ENCODE results near the gene VEGFB.
A peak's percentile ranks its signal among the peaks of the same experiment; 100 is the strongest.

Gene VEGFB

GRCh38 chr11:64240435-64241240 is 6.3 kb downstream of the VEGFB start, which contains the start of gene FKBP2:
Gene FKBP2, plus strand, starts transcription at chr11:64241095. Its CDS starts 1,293 bp downstream, at chr11:64242388.
- TF ChIP-seq FOXK2 (IDR thresholded peaks at IDR 0.05) (no peak), SP1 (IDR thresholded peaks at IDR 0.05) (no peak), L3MBTL2 (conservative IDR thresholded peaks at IDR 0.05) (peak; percentile 33; the same call in 1 of the 2 replicates), SUZ12 (IDR thresholded peaks at IDR 0.05) (no peak), BHLHE40 (IDR thresholded peaks at IDR 0.05; ENCODE audit: borderline replicate concordance) (no peak), HDGF (IDR thresholded peaks at IDR 0.05; ENCODE audit: borderline replicate concordance) (0 out of 2 replicates have a peak, but pooled peaks have one; percentile 14), FOXM1 (IDR thresholded peaks at IDR 0.05; ENCODE audit: borderline replicate concordance) (peak; percentile 61)
- CTCF ChIA-PET: interaction anchor here (1.0 to 1.6 kb wide), 2 partner anchors 36 to 64 kb away, joined by 3 to 6 read pairs; no protein-coding TSS in a partner anchor
- POLR2A ChIA-PET: interaction anchor here (0.7 to 8.3 kb wide), 10 partner anchors 9 to 77 kb away, joined by 3 to 59 read pairs (median 5); partner anchors contain the start of genes DNAJC4, NUDT22, PRDX5 and STIP1
- peak; percentile 96 for DNase-seq (ENCODE audit: extremely low spot score)

DNA sequence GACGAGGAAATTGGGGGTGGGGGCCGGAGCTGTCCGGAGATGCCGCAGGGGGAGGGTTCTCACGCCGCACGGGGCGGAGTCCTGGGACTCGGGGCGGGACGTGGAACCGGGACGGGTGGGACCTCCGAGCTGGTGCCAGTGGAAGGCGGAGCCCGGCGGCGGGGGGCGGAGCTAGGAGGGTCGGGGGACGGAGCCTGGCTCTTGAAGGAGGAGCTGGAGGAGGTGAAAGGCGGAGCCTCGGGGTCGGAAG is 6.8 kb downstream of the VEGFB start:
- POLR2A ChIA-PET: interaction anchor here (0.7 to 8.3 kb wide), 10 partner anchors 9 to 439 kb away, joined by 3 to 59 read pairs (median 4); partner anchors contain the start of genes DNAJC4, NUDT22, PRDX5 and STIP1
- CTCF ChIA-PET: interaction anchor here (1.0 to 1.6 kb wide), 2 partner anchors 37 to 63 kb away, joined by 3 to 6 read pairs; no protein-coding TSS in a partner anchor
- TF ChIP-seq FOXA1 (IDR thresholded peaks at IDR 0.05): no peak
- no peak for TF ChIP-seq SP1 (IDR thresholded peaks at IDR 0.05)
- no peak for TF ChIP-seq SUZ12 (IDR thresholded peaks at IDR 0.05)
- no peak for TF ChIP-seq BHLHE40 (IDR thresholded peaks at IDR 0.05; ENCODE audit: borderline replicate concordance)
- no peak for TF ChIP-seq CTBP1 (IDR thresholded peaks at IDR 0.05; ENCODE audit: borderline replicate concordance)
- TF ChIP-seq FOXM1 (IDR thresholded peaks at IDR 0.05; ENCODE audit: borderline replicate concordance): no peak
- no peak for TF ChIP-seq L3MBTL2 (conservative IDR thresholded peaks at IDR 0.05)
- TF ChIP-seq NFRKB (IDR thresholded peaks at IDR 0.05): no peak
- peak; percentile 97 for DNase-seq (ENCODE audit: extremely low spot score)

- TF ChIP-seq L3MBTL2 (conservative IDR thresholded peaks at IDR 0.05): no peak
- TF ChIP-seq HDGF (IDR thresholded peaks at IDR 0.05; ENCODE audit: borderline replicate concordance): peak; percentile 26; the same call in 1 of the 2 replicates
- TF ChIP-seq, protein P1, sequence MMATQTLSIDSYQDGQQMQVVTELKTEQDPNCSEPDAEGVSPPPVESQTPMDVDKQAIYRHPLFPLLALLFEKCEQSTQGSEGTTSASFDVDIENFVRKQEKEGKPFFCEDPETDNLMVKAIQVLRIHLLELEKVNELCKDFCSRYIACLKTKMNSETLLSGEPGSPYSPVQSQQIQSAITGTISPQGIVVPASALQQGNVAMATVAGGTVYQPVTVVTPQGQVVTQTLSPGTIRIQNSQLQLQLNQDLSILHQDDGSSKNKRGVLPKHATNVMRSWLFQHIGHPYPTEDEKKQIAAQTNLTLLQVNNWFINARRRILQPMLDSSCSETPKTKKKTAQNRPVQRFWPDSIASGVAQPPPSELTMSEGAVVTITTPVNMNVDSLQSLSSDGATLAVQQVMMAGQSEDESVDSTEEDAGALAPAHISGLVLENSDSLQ (IDR thresholded peaks at IDR 0.05): peak; percentile 98
- no peak for TF ChIP-seq TARDBP (IDR thresholded peaks at IDR 0.05)
- no peak for TF ChIP-seq NFRKB (IDR thresholded peaks at IDR 0.05)
- no peak for DNase-seq (ENCODE audit: extremely low spot score)
- ChIA-PET CTCF (interaction anchor here (1.0 to 1.6 kb wide), 2 partner anchors 37 to 63 kb away, joined by 3 to 6 read pairs; no protein-coding TSS in a partner anchor), POLR2A (interaction anchor here (0.7 to 8.3 kb wide), 12 partner anchors 8 to 439 kb away, joined by 3 to 59 read pairs (median 4); partner anchors contain the start of genes DNAJC4, NUDT22, PRDX5 and STIP1)
Measured at GRCh38 chr11:64241491-64242374, 7.3 kb downstream of the VEGFB start.

GRCh38 chr11:64243236-64243854 is 9.0 kb downstream of the VEGFB start:
- POLR2A ChIA-PET: interaction anchor here (1.0 to 8.3 kb wide), 11 partner anchors 9 to 75 kb away, joined by 3 to 59 read pairs (median 5); partner anchors contain the start of genes DNAJC4, NUDT22, PRDX5 and STIP1

GRCh38 chr11:64244107-64244506 is 9.7 kb downstream of the VEGFB start:
- POLR2A ChIA-PET: interaction anchor here (1.1 to 8.9 kb wide), 9 partner anchors 10 to 74 kb away, joined by 3 to 78 read pairs (median 7); partner anchors contain the start of genes DNAJC4, NUDT22, PRDX5 and STIP1
- no peak for DNase-seq (ENCODE audit: extremely low spot score)
- TF ChIP-seq LEF1 (IDR thresholded peaks at IDR 0.05; ENCODE audit: borderline replicate concordance): no peak
- no peak for TF ChIP-seq HDGF (IDR thresholded peaks at IDR 0.05; ENCODE audit: borderline replicate concordance)
- CTCF ChIA-PET: interaction anchor here (0.6 to 1.1 kb wide), 3 partner anchors 27 to 88 kb away, joined by 3 to 4 read pairs (median 3); no protein-coding TSS in a partner anchor

More at GRCh38 chr11:64243236-64243854, 9.0 kb downstream of the VEGFB start:
- no peak for TF ChIP-seq CTBP1 (IDR thresholded peaks at IDR 0.05; ENCODE audit: borderline replicate concordance)
- no peak for TF ChIP-seq FOXK2 (IDR thresholded peaks at IDR 0.05)
- no peak for TF ChIP-seq ZNF384 (IDR thresholded peaks at IDR 0.05)
- TF ChIP-seq SP1 (IDR thresholded peaks at IDR 0.05): no peak
- TF ChIP-seq SUZ12 (IDR thresholded peaks at IDR 0.05): no peak
- TF ChIP-seq ELF4 (IDR thresholded peaks at IDR 0.05): no peak
- TF ChIP-seq HDGF (IDR thresholded peaks at IDR 0.05; ENCODE audit: borderline replicate concordance): no peak
- no peak for TF ChIP-seq LEF1 (IDR thresholded peaks at IDR 0.05; ENCODE audit: borderline replicate concordance)
- no peak for TF ChIP-seq BHLHE40 (IDR thresholded peaks at IDR 0.05; ENCODE audit: borderline replicate concordance)
- TF ChIP-seq ARNT (IDR thresholded peaks at IDR 0.05): no peak
- TF ChIP-seq TARDBP (IDR thresholded peaks at IDR 0.05): no peak
- TF ChIP-seq FOXA1 (IDR thresholded peaks at IDR 0.05): no peak
- no peak for DNase-seq (ENCODE audit: extremely low spot score)
- CTCF ChIA-PET: interaction anchor here (0.8 to 1.1 kb wide), 3 partner anchors 32 to 61 kb away, joined by 3 to 4 read pairs (median 3); partner anchors contain the start of gene ESRRA

DNA sequence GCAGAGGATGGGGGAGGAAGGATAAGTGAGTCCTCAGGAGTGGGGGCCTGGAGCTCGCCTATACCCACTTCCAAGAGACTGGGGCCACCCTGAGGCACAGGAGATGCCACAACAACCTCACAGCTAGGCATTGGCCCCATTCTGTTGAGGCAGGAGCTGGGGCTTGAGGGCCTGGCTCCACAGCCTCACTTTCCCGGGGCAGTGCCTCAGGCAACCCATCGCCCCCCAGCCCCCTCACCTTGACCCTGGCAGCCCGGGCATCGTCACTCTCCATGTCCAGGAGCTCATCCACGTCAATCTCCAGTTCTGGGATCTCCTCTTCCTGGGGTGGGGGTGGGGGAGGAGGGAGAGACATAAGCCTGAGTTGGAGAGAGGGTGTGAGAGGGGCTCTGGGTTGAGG is 10.6 kb downstream of the VEGFB start:
- TF ChIP-seq, protein P1 (IDR thresholded peaks at IDR 0.05): no peak
- no peak for TF ChIP-seq FOXK2 (IDR thresholded peaks at IDR 0.05)
- TF ChIP-seq SP1 (IDR thresholded peaks at IDR 0.05): no peak
- no peak for TF ChIP-seq SUZ12 (IDR thresholded peaks at IDR 0.05)
- no peak for TF ChIP-seq ARNT (IDR thresholded peaks at IDR 0.05)
- no peak for TF ChIP-seq ZNF384 (IDR thresholded peaks at IDR 0.05)
- ChIA-PET POLR2A (interaction anchor here (0.9 to 8.9 kb wide), 8 partner anchors 9 to 110 kb away, joined by 3 to 78 read pairs (median 10); partner anchors contain the start of genes DNAJC4, PRDX5 and VEGFB), CTCF (interaction anchor here (1.0 kb wide), 1 partner anchor 87 kb away, joined by 4 read pairs; no protein-coding TSS in a partner anchor)
- DNase-seq (ENCODE audit: extremely low spot score): no peak
